Measurements from ENCODE around the gene HSCB. TPM values are rescaled to one million over a fixed set of nuclear protein-coding genes. Genes with fewer than 3 reads are reported as not detected.
A peak's percentile ranks its signal among the peaks of the same experiment; 100 is the strongest.
"Not testable (repeated sequence)": the region's sequence is repeated elsewhere in the genome, so short reads cannot be mapped to it uniquely, and the experiment has no call there.

Gene HSCB
- total RNA-seq, 1 experiment from 2014 or later, result 30.3 TPM

GRCh38 chr22:28800308-28801041, 58.6 kb downstream of the HSCB start, which contains the start of gene XBP1:
Gene XBP1, minus strand, starts transcription at chr22:28800569.
- DNase-seq (ENCODE audit: low read depth, low spot score), result peak; percentile 95
- in situ Hi-C loops (cut with HindIII; ENCODE audit: low pct_unique_long_range_greater_than_20kb, low sequenced_read_pairs), result no loop called here

GRCh38 chr22:28801845-28802594, 60.2 kb downstream of the HSCB start:
- DNase-seq (ENCODE audit: low read depth, low spot score), result peak; percentile 27
- in situ Hi-C loops (cut with HindIII; ENCODE audit: low pct_unique_long_range_greater_than_20kb, low sequenced_read_pairs), result no loop called here

- in situ Hi-C loops (cut with HindIII; ENCODE audit: low pct_unique_long_range_greater_than_20kb, low sequenced_read_pairs), result no loop called here
Measured at GRCh38 chr22:28802595-28803123, 60.8 kb downstream of the HSCB start.

GRCh38 chr22:28805426-28805825, 63.6 kb downstream of the HSCB start:
- not testable (repeated sequence) for DNase-seq (ENCODE audit: low read depth, low spot score)

More at GRCh38 chr22:28802595-28803123, 60.8 kb downstream of the HSCB start:
- no peak for DNase-seq (ENCODE audit: low read depth, low spot score)

More at GRCh38 chr22:28805426-28805825, 63.6 kb downstream of the HSCB start:
- in situ Hi-C loops (cut with HindIII; ENCODE audit: low pct_unique_long_range_greater_than_20kb, low sequenced_read_pairs), result not testable (repeated sequence)

Other genes starting within 250 kb of the HSCB start
- 5.8 and 7.8 TPM in 2 replicates for gene TTC28, start 62.2 kb upstream of the HSCB start, total RNA-seq (2014; rRNA removed; shearing (Covaris generic))
- gene CHEK2, start 219 bp upstream of the HSCB start, total RNA-seq (2014; rRNA removed; shearing (Covaris generic)), result 25.5 and 29.1 TPM in 2 replicates
- 37.2 and 42.2 TPM in 2 replicates for gene CCDC117, start 30.7 kb downstream of the HSCB start, total RNA-seq (2014; rRNA removed; shearing (Covaris generic))
- 253 and 286 TPM in 2 replicates for gene XBP1, start 58.5 kb downstream of the HSCB start, total RNA-seq (2014; rRNA removed; shearing (Covaris generic))
- 4.3 and 4.6 TPM in 2 replicates for gene ZNRF3, start 141.5 kb downstream of the HSCB start, total RNA-seq (2014; rRNA removed; shearing (Covaris generic))